ENCODE results near the gene NUB1. TPM values are rescaled to one million over a fixed set of nuclear protein-coding genes. Genes with fewer than 3 reads are reported as not detected.

NUB1 gene
- total RNA-seq, 4 donors from 2014 or later, result 27.9 to 51.1 (median 39.1) TPM

- DNase-seq, result no peak
- no peaks in the 10 kb centered on the region for H3K4me1 ChIP-seq
- intact Hi-C loops (cut with DNase I; ENCODE audit: low total_unique reads), result loop anchor here (10.0 kb wide), 2 partner anchors 65 to 175 kb away; partner anchors contain the start of gene SMARCD3
Measured at GRCh38 chr7:151309311-151309710, 32.3 kb upstream of the NUB1 start.

DNA sequence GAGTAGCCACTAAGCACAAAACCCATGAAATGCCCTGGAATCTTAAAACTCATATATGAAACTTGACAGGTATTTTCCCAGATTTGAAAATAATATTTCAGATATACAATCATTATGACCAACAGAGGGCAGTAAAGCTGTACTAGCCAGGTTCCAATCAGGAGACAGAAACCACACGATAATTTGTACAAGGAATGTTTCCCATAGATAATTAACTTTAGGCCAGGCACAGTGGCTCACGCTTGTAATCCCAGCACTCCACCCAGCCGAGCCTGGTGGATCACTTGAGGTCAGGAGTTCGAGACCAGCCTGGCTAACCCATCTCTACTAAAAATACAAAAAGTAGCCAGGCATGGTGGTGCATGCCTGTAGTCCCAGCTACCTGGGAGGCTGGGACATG, 31.0 kb upstream of the NUB1 start:
- Histone ChIP-seq H3K27me3 (no peaks in the 10 kb centered on the region), H3K9me3 (no peaks in the 10 kb centered on the region), H3K36me3 (no peaks in the 10 kb centered on the region), H3K4me1 (no peaks in the 10 kb centered on the region), H3K27ac (no peak overlapping the region), H3K4me3 (no peak overlapping the region)
- TF ChIP-seq CTCF (IDR thresholded peaks at IDR 0.05) (peak in 2 of 4 experiments; percentile 7 to 20), POLR2A (IDR thresholded peaks at IDR 0.05) (no peak)
- intact Hi-C loops (cut with DNase I; ENCODE audit: low total_unique reads), result no loop called here
- DNase-seq, result no peak

More at GRCh38 chr7:151309311-151309710, 32.3 kb upstream of the NUB1 start:
- no peaks in the 10 kb centered on the region for H3K27me3 ChIP-seq
- TF ChIP-seq POLR2A (IDR thresholded peaks at IDR 0.05) (no peak), CTCF (IDR thresholded peaks at IDR 0.05) (no peak)
- no peak overlapping the region for H3K4me3 ChIP-seq
- no peaks in the 10 kb centered on the region for H3K36me3 ChIP-seq
- no peak overlapping the region for H3K27ac ChIP-seq
- no peaks in the 10 kb centered on the region for H3K9me3 ChIP-seq

DNA sequence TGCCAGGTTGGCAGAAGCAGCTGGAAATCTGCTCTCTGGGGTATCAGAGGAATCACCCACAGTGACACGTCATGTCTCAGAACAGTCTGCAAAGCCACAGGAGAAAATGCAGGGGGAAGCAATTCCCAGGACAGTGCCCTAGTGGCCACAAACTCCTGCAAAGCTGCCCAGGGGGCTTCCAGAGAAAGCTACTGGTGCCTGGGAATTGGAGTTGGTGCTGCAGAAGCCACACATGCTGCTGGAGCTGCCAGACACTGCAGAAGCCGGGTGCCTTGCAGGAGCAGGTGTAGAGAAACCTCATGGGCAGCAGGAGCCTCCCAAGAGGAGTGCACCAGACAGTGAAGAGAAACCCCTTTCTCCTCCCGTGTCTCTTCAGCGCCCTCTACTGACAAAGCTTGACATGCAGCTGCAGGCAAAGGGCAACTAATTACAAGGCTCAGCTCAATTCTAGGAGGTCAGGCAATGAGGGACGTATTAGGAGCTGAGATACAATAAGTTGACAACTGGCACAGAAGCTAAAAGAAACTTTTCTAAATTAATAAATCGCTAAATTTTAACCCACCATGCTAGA, 30.2 kb upstream of the NUB1 start:
- no peak for TF ChIP-seq CTCF (IDR thresholded peaks at IDR 0.05)
- no peak for TF ChIP-seq POLR2A (IDR thresholded peaks at IDR 0.05)
- Histone ChIP-seq H3K27me3 (no peaks in the 10 kb centered on the region), H3K27ac (no peak overlapping the region), H3K4me3 (no peak overlapping the region), H3K9me3 (no peaks in the 10 kb centered on the region), H3K4me1 (no peaks in the 10 kb centered on the region), H3K36me3 (no peaks in the 10 kb centered on the region)
- no peak for DNase-seq
- intact Hi-C loops (cut with DNase I; ENCODE audit: low total_unique reads), result no loop called here

GRCh38 chr7:151312356-151312755, 29.3 kb upstream of the NUB1 start:
- Histone ChIP-seq H3K4me3 (no peak overlapping the region), H3K36me3 (no peaks in the 10 kb centered on the region), H3K27ac (no peak overlapping the region), H3K4me1 (no peaks in the 10 kb centered on the region), H3K9me3 (no peaks in the 10 kb centered on the region), H3K27me3 (no peaks in the 10 kb centered on the region)
- no peak for DNase-seq
- TF ChIP-seq CTCF (IDR thresholded peaks at IDR 0.05), result no peak
- TF ChIP-seq POLR2A (IDR thresholded peaks at IDR 0.05), result no peak
- intact Hi-C loops (cut with DNase I; ENCODE audit: low total_unique reads), result no loop called here

- intact Hi-C loops (cut with DNase I; ENCODE audit: low total_unique reads), result no loop called here
- H3K4me1 ChIP-seq, result no peaks in the 10 kb centered on the region
- no peaks in the 10 kb centered on the region for H3K36me3 ChIP-seq
- TF ChIP-seq POLR2A (IDR thresholded peaks at IDR 0.05) (no peak), CTCF (IDR thresholded peaks at IDR 0.05) (no peak)
- no peaks in the 10 kb centered on the region for H3K9me3 ChIP-seq
- H3K4me3 ChIP-seq, result no peak overlapping the region
- H3K27me3 ChIP-seq, result no peaks in the 10 kb centered on the region
- H3K27ac ChIP-seq, result no peak overlapping the region
- no peak for DNase-seq
Measured at GRCh38 chr7:151312831-151313809, 28.5 kb upstream of the NUB1 start.
